ENCODE results near the gene EFCAB11.

- TF ChIP-seq EZH2phosphoT487 (IDR thresholded peaks at IDR 0.05; ENCODE audit: borderline replicate concordance) (no peak), POLR2A (IDR thresholded peaks at IDR 0.05; ENCODE audit: borderline replicate concordance, extremely low read depth, insufficient read depth, insufficient read length) (no peak), CTCF (IDR thresholded peaks at IDR 0.05 in 2 of 3, conservative IDR thresholded peaks at IDR 0.05 in 1 of 3; ENCODE audit: borderline replicate concordance in 1 of 3, insufficient read depth in 1 of 3, low read depth in 2 of 3, low read length in 2 of 3) (peak in 1 of 3 experiments; percentile 30; a peak in 2 of 6 replicates), SIN3A (IDR thresholded peaks at IDR 0.05; ENCODE audit: low read depth) (no peak), POLR2AphosphoS5 (IDR thresholded peaks at IDR 0.05; ENCODE audit: low read depth, low read length) (no peak)
These were observed 106.4 kb downstream of the EFCAB11 start for GRCh38 chr14:89848165-89848564.
